ENCODE measurements around the gene HOXB2.

Gene HOXB2

GRCh38 chr17:48553826-48554225, 8.9 kb upstream of the HOXB2 start:
- Histone ChIP-seq H3K27me3 (ENCODE audit: insufficient read depth, low read length) (peaks cover 100% of the 10 kb centered on the region), H3K36me3 (ENCODE audit: insufficient read depth, low read depth, low read length) (no peaks in the 10 kb centered on the region), H3K9me3 (ENCODE audit: insufficient read depth, low read depth, low read length) (peaks cover 5% of the 10 kb centered on the region; the same call in 1 of the 2 replicates), H3K4me1 (ENCODE audit: insufficient read depth, low read length) (peaks cover 4% of the 10 kb centered on the region), H3K9ac (ENCODE audit: low read depth, low read length) (no peak overlapping the region), H3K4me3 (ENCODE audit: low read length) (no peak overlapping the region), H3K27ac (ENCODE audit: low read length) (no peak overlapping the region)

DNA sequence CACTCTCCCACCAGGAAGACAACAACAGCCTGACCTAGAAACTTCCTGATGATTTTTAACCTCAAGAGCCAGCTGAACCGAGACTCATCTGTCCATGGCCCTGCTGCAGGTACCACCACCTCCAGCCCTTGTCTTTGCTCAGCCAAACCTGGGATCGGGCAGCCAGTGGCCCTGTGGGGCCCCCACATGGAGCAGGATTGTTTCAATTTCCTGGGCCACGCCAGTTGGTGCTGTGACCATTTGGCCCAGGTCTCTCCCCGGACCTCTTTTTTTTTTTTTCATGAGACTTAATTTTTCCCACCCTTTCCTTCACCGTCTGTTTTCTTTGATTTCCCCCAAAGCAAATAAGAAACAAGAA, 8.3 kb upstream of the HOXB2 start:
- H3K9me3 ChIP-seq (ENCODE audit: insufficient read depth, low read depth, low read length) = peaks cover 5% of the 10 kb centered on the region; the same call in 1 of the 2 replicates
- no peaks in the 10 kb centered on the region for H3K36me3 ChIP-seq (ENCODE audit: insufficient read depth, low read depth, low read length)
- H3K27me3 ChIP-seq (ENCODE audit: insufficient read depth, low read length) = peaks cover 100% of the 10 kb centered on the region
- H3K4me1 ChIP-seq (ENCODE audit: insufficient read depth, low read length) = peaks cover 9% of the 10 kb centered on the region
- H3K27ac ChIP-seq (ENCODE audit: low read length) = no peak overlapping the region
- H3K4me3 ChIP-seq (ENCODE audit: low read length) = no peak overlapping the region
- H3K9ac ChIP-seq (ENCODE audit: low read depth, low read length) = no peak overlapping the region

DNA sequence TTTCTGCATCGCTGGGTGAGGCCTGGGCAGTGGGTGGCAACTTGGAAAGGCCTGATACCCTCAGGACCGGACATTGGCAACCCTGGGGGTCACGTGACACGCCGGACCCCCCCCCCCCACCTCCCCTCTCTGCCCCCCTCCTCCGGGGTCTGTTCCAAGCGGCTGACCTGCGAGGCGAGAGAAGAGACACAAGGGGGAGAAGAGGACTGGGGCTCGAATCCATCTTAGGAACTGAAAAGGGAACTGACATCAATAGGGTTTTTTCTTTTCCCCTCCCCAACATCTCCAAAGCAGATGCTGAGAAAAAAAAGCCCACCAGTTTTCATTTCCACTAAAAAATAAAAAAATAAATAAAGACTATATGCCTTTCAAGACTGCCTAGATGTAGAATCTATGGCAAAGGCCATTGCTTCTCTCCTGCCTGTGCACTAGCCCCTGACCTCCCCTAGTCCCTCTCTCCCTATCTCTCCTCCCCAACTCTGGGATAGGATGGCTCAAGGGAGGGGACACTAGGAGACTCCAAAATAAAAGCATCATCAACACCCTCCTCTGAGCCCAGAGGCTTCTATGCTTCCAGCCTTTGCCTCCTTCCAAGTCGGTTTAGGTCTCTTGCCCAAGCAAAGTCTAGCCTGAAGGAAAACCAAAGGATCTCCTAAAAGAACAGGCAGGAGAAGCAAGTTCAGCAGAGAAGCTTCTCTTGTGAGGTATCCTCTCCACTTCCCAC, 7.7 kb upstream of the HOXB2 start:
- peaks cover 5% of the 10 kb centered on the region; the same call in 1 of the 2 replicates for H3K9me3 ChIP-seq (ENCODE audit: insufficient read depth, low read depth, low read length)
- H3K4me1 ChIP-seq (ENCODE audit: insufficient read depth, low read length) = peaks cover 9% of the 10 kb centered on the region
- H3K27ac ChIP-seq (ENCODE audit: low read length) = no peak overlapping the region
- H3K4me3 ChIP-seq (ENCODE audit: low read length) = no peak overlapping the region
- H3K36me3 ChIP-seq (ENCODE audit: insufficient read depth, low read depth, low read length) = no peaks in the 10 kb centered on the region
- H3K27me3 ChIP-seq (ENCODE audit: insufficient read depth, low read length) = peaks cover 100% of the 10 kb centered on the region
- H3K9ac ChIP-seq (ENCODE audit: low read depth, low read length) = no peak overlapping the region

DNA sequence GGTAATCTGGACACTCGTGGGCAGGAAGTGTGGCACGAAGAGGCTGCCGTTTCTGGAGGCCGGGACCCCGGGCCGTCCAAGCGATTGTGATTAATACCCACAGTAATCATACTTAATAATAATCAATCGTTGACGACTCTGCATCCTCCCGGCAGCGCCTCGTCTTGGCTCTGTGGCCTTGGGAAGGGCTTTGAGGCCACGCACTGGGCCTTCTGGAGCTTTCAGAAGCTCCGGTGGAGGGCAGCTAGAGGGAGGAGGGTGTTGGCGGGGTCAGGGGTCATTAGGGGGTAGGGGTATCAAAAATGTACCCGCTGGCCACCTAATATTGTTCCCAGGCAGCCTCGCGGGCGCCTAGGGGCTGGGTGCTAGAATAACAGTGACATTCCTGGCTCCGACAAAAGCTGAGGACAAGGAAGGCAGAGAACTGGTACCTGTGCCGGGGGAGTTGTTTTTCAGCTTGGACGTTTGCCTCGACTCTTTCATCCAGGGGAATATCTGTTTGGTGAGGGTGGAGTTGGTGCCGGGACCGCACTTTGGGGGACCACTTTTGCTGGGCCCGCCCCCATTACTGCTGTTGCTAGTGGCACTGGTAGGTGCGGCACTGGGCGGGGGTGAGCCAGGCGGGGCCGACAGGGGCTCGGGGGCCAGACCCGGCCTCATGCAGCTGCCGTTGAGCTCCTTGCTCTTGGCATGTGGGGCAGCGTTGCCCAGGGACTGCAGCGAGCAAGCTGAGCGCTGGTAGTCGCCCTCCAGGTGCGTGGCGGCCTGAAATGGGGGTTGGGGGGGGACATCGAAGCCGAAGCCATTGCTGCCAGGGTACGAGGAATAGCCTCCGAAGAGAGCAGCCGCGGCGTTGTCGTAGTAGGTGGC, 6.9 kb upstream of the HOXB2 start:
- Histone ChIP-seq H3K9ac (ENCODE audit: low read depth, low read length) (no peak overlapping the region), H3K4me1 (ENCODE audit: insufficient read depth, low read length) (peaks cover 15% of the 10 kb centered on the region), H3K27me3 (ENCODE audit: insufficient read depth, low read length) (peaks cover 100% of the 10 kb centered on the region), H3K27ac (ENCODE audit: low read length) (no peak overlapping the region), H3K4me3 (ENCODE audit: low read length) (no peak overlapping the region), H3K9me3 (ENCODE audit: insufficient read depth, low read depth, low read length) (peaks cover 5% of the 10 kb centered on the region; the same call in 1 of the 2 replicates), H3K36me3 (ENCODE audit: insufficient read depth, low read depth, low read length) (no peaks in the 10 kb centered on the region)

DNA sequence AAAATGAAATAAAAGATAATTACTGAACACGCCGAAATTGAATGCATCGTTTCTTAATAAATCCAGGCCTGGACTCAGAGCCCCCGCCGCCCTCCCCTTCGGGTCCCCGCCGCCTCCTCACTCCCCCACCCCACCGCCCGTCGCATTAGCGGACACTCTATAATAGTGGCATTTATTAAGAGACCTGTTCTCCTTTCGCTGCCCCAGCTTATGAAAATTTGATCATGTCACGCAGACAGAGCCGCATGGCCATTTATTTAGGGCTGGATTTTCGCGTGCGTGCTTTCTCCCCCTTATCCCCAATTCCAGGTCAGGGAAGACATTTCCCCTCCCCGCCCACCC, 6.3 kb upstream of the HOXB2 start:
- H3K27me3 ChIP-seq (ENCODE audit: insufficient read depth, low read length) = peaks cover 100% of the 10 kb centered on the region
- no peak overlapping the region for H3K27ac ChIP-seq (ENCODE audit: low read length)
- no peak overlapping the region for H3K9ac ChIP-seq (ENCODE audit: low read depth, low read length)
- no peaks in the 10 kb centered on the region for H3K36me3 ChIP-seq (ENCODE audit: insufficient read depth, low read depth, low read length)
- peaks cover 5% of the 10 kb centered on the region; the same call in 1 of the 2 replicates for H3K9me3 ChIP-seq (ENCODE audit: insufficient read depth, low read depth, low read length)
- no peak overlapping the region for H3K4me3 ChIP-seq (ENCODE audit: low read length)
- peaks cover 16% of the 10 kb centered on the region for H3K4me1 ChIP-seq (ENCODE audit: insufficient read depth, low read length)

- H3K9ac ChIP-seq (ENCODE audit: low read depth, low read length) = no peak overlapping the region
- peaks cover 16% of the 10 kb centered on the region for H3K4me1 ChIP-seq (ENCODE audit: insufficient read depth, low read length)
- no peaks in the 10 kb centered on the region for H3K36me3 ChIP-seq (ENCODE audit: insufficient read depth, low read depth, low read length)
- H3K27me3 ChIP-seq (ENCODE audit: insufficient read depth, low read length) = peaks cover 100% of the 10 kb centered on the region
- H3K27ac ChIP-seq (ENCODE audit: low read length) = no peak overlapping the region
- H3K9me3 ChIP-seq (ENCODE audit: insufficient read depth, low read depth, low read length) = peaks cover 5% of the 10 kb centered on the region; the same call in 1 of the 2 replicates
- H3K4me3 ChIP-seq (ENCODE audit: low read length) = no peak overlapping the region
Observed at GRCh38 chr17:48550502-48551213, 5.7 kb upstream of the HOXB2 start.

DNA sequence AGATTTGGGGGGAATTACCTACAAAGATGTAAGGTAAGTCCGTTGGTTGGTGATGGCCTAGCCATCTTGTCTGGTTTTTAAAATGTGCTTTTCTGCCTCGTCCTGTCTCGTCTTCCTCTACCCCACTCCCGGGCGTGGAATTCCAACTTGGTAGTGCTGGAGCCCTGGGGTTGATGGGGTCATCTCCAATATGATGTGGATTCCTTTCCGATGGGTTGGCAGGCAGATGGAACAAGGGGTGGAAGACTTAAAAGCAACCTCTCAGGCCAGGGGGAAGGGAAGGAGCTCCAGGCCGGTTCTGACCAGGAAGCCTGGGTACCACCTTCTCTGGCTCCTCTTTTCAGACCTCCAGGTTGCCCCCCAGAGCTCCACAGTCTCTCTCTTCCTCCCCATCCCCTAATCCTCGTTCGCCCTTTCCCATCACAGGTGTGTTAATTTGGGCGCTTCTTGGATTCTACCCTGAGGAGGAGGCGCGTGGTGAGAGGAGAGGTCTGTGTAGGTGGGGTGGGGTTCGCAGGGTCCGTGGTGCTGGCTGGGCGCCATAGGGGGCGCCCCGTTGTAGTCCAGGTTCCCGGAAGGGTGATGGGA, 5.1 kb upstream of the HOXB2 start:
- Histone ChIP-seq H3K4me3 (ENCODE audit: low read length) (no peak overlapping the region), H3K9me3 (ENCODE audit: insufficient read depth, low read depth, low read length) (peaks cover 5% of the 10 kb centered on the region; the same call in 1 of the 2 replicates), H3K27me3 (ENCODE audit: insufficient read depth, low read length) (peaks cover 100% of the 10 kb centered on the region), H3K9ac (ENCODE audit: low read depth, low read length) (no peak overlapping the region), H3K36me3 (ENCODE audit: insufficient read depth, low read depth, low read length) (no peaks in the 10 kb centered on the region), H3K4me1 (ENCODE audit: insufficient read depth, low read length) (peaks cover 16% of the 10 kb centered on the region), H3K27ac (ENCODE audit: low read length) (no peak overlapping the region)

DNA sequence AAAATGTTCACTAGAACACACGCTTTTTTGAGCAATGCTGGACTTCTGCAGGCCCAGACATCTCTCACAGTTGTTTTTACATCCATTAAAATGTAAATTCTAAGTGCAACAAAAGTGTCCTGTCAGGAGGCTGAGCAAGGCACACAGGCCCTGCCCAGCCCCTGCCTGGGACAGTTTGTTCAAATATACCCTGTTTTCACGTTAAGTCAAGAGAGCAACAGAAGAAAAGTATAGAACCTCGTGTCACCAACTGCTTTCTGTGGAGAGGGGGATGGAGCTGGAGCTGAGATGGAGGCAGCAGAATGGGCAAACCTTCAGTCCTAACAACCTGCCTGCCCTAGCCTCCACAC, 4.3 kb upstream of the HOXB2 start:
- H3K27me3 ChIP-seq (ENCODE audit: insufficient read depth, low read length) = peaks cover 100% of the 10 kb centered on the region
- peaks cover 16% of the 10 kb centered on the region for H3K4me1 ChIP-seq (ENCODE audit: insufficient read depth, low read length)
- H3K27ac ChIP-seq (ENCODE audit: low read length) = no peak overlapping the region
- H3K9me3 ChIP-seq (ENCODE audit: insufficient read depth, low read depth, low read length) = peaks cover 5% of the 10 kb centered on the region; the same call in 1 of the 2 replicates
- no peak overlapping the region for H3K9ac ChIP-seq (ENCODE audit: low read depth, low read length)
- no peak overlapping the region for H3K4me3 ChIP-seq (ENCODE audit: low read length)
- H3K36me3 ChIP-seq (ENCODE audit: insufficient read depth, low read depth, low read length) = no peaks in the 10 kb centered on the region

DNA sequence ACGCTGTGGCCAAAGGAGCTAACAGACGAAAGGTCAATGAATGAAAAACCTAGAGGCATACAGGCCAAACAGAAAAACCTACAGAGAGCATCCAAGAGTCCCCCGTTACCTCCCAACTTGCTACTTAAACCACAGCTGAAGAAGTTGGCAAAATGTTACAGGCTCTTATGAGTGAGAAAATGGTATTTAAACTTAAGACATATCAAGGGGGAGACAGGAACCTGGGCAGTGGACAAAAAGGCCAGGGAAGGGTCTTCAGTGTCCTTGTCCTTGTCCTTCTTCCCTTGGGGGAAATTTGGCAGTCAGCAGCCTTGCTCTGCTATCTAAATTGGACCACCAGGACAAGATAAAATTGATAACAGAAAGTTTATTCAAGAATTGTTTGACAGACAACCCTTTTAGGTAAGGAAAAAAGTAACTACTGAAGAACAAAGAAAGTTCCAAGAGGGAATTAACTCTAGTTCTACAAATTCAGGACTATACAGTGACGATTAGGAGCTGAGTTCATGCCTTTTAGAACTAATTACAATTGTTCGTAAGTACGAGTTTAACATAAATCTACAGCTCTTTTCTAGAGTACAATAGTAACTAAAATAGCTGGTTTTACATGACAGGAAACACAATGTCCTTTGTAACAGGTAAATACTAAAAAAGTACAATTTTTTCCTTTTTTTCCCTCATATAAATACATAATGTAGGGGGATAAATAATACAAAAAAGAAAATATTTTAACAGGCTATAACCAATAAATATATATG, 3.8 kb upstream of the HOXB2 start:
- Histone ChIP-seq H3K4me3 (ENCODE audit: low read length) (0 out of 2 replicates have a peak overlapping the region, but pooled peaks have one; percentile 11), H3K27me3 (ENCODE audit: insufficient read depth, low read length) (peaks cover 100% of the 10 kb centered on the region), H3K9me3 (ENCODE audit: insufficient read depth, low read depth, low read length) (peaks cover 5% of the 10 kb centered on the region; the same call in 1 of the 2 replicates), H3K36me3 (ENCODE audit: insufficient read depth, low read depth, low read length) (no peaks in the 10 kb centered on the region), H3K9ac (ENCODE audit: low read depth, low read length) (no peak overlapping the region), H3K4me1 (ENCODE audit: insufficient read depth, low read length) (peaks cover 18% of the 10 kb centered on the region), H3K27ac (ENCODE audit: low read length) (no peak overlapping the region)

GRCh38 chr17:48547808-48548522, 3.1 kb upstream of the HOXB2 start:
- Histone ChIP-seq H3K9me3 (ENCODE audit: insufficient read depth, low read depth, low read length) (peaks cover 3% of the 10 kb centered on the region; the same call in 1 of the 2 replicates), H3K27me3 (ENCODE audit: insufficient read depth, low read length) (peaks cover 100% of the 10 kb centered on the region), H3K4me1 (ENCODE audit: insufficient read depth, low read length) (peaks cover 18% of the 10 kb centered on the region), H3K36me3 (ENCODE audit: insufficient read depth, low read depth, low read length) (no peaks in the 10 kb centered on the region), H3K9ac (ENCODE audit: low read depth, low read length) (no peak overlapping the region), H3K4me3 (ENCODE audit: low read length) (no peak overlapping the region; the same call in 1 of the 2 replicates), H3K27ac (ENCODE audit: low read length) (no peak overlapping the region)
